Neutrophil (primary cell): ENCODE results near the gene GNL1.

Experiments
- H3K27ac ChIP-seq: fragments of 200-600 bp; sonication (generic); 2 replicates; pipeline ENCODE4 v1.5.1; 2016; ENCODE audit warnings: mild to moderate bottlenecking, moderate library complexity
- H3K27me3 ChIP-seq: fragments of 200-600 bp; sonication (generic); 2 replicates; pipeline ENCODE4 v1.6.0; 2016; ENCODE audit warnings: mild to moderate bottlenecking
- H3K36me3 ChIP-seq: fragments of 200-600 bp; sonication (generic); 2 replicates; pipeline ENCODE4 v1.5.1; 2017
- H3K4me1 ChIP-seq, 2 experiments: fragments of 200-600 bp in 1 of 2; sonication (generic) in 1 of 2; 1 replicate in 1 of 2; 2 replicates in 1 of 2; pipeline versions ENCODE4 v1.5.1 to v1.6.1; 2013 to 2016; ENCODE audit warnings: low read depth in 1 of 2, low read length in 1 of 2, mild to moderate bottlenecking in 1 of 2, moderate library complexity in 1 of 2; ENCODE audit not compliant: control insufficient read depth in 1 of 2, insufficient read depth in 1 of 2
- H3K4me3 ChIP-seq, 2 experiments: fragments of 200-600 bp in 1 of 2; sonication (generic) in 1 of 2; 1 replicate in 1 of 2; 2 replicates in 1 of 2; pipeline ENCODE4 v1.5.1; 2013 to 2016; ENCODE audit warnings: low read depth in 1 of 2, low read length in 1 of 2, mild to moderate bottlenecking in 1 of 2, moderate library complexity in 1 of 2
- H3K9me3 ChIP-seq: fragments of 200-600 bp; sonication (generic); 2 replicates; pipeline ENCODE4 v1.5.1; 2016
- TF ChIP-seq, protein P1 (sequence below): fragments of 200-600 bp; sonication (generic); IDR thresholded peaks from 2 replicates; pipeline ENCODE4 v1.5.1; 2016; ENCODE audit warnings: antibody characterized with exemption

Gene GNL1

DNA sequence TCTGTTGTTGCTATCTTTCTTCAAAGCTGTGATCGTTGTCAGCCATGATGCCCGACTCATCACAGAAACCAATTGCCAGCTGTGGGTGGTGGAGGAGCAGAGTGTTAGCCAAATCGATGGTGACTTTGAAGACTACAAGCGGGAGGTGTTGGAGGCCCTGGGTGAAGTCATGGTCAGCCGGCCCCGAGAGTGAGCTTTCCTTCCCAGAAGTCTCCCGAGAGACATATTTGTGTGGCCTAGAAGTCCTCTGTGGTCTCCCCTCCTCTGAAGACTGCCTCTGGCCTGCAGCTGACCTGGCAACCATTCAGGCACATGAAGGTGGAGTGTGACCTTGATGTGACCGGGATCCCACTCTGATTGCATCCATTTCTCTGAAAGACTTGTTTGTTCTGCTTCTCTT lies 34.2 kb upstream of the GNL1 start:
- Histone ChIP-seq H3K27ac (no peak overlapping the region), H3K4me1 (no peaks in the 10 kb centered on the region), H3K36me3 (peaks cover 74% of the 10 kb centered on the region), H3K9me3 (no peaks in the 10 kb centered on the region), H3K4me3 (no peak overlapping the region), H3K27me3 (no peaks in the 10 kb centered on the region)
- TF ChIP-seq, protein P1, sequence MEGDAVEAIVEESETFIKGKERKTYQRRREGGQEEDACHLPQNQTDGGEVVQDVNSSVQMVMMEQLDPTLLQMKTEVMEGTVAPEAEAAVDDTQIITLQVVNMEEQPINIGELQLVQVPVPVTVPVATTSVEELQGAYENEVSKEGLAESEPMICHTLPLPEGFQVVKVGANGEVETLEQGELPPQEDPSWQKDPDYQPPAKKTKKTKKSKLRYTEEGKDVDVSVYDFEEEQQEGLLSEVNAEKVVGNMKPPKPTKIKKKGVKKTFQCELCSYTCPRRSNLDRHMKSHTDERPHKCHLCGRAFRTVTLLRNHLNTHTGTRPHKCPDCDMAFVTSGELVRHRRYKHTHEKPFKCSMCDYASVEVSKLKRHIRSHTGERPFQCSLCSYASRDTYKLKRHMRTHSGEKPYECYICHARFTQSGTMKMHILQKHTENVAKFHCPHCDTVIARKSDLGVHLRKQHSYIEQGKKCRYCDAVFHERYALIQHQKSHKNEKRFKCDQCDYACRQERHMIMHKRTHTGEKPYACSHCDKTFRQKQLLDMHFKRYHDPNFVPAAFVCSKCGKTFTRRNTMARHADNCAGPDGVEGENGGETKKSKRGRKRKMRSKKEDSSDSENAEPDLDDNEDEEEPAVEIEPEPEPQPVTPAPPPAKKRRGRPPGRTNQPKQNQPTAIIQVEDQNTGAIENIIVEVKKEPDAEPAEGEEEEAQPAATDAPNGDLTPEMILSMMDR: no peak

DNA sequence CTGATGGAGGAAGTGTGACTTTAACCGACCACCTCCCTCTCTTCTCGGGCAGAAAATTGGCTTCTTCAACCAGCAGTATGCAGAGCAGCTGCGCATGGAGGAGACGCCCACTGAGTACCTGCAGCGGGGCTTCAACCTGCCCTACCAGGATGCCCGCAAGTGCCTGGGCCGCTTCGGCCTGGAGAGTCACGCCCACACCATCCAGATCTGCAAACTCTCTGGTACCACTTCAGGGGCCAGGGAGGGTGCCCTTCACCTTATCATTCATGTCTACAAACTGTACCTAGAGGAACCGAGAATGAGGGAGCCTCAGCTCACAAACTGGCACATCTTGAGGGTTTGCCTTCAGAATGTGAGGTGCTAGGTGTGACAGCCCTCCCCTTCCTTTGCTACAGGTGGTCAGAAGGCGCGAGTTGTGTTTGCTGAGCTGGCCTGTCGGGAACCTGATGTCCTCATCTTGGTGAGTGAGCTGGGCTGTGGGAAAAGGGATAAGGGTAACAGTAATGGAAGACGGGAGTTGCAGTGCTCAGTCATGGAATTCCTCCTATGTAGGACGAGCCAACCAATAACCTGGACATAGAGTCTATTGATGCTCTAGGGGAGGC lies 33.6 kb upstream of the GNL1 start:
- Histone ChIP-seq H3K9me3 (no peaks in the 10 kb centered on the region), H3K4me1 (no peaks in the 10 kb centered on the region), H3K4me3 (no peak overlapping the region), H3K27ac (no peak overlapping the region), H3K36me3 (peaks cover 78% of the 10 kb centered on the region), H3K27me3 (no peaks in the 10 kb centered on the region)
- TF ChIP-seq, protein P1: no peak

DNA sequence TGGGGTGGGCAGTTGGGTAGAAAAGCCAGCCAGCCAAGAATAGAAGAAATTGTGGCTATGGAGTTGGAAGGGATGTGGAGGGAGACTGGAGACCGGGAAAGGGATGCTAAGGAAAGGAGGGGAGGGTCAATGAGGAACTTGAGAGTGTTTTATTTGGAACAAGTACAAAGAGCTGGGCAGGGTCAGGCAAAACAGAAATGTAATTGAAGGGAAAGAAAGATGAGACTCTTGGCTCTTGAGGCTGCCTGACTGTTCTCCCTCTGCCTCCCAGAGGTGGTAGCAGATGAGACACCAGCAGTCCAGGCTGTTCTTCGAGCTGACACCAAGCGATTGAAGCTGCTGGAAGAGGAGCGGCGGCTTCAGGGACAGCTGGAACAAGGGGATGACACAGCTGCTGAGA lies 27.6 kb upstream of the GNL1 start:
- Histone ChIP-seq H3K36me3 (peaks cover 94% of the 10 kb centered on the region), H3K9me3 (no peaks in the 10 kb centered on the region), H3K4me1 (no peaks in the 10 kb centered on the region), H3K27ac (no peak overlapping the region), H3K4me3 (no peak overlapping the region), H3K27me3 (no peaks in the 10 kb centered on the region)
- TF ChIP-seq, protein P1: no peak

DNA sequence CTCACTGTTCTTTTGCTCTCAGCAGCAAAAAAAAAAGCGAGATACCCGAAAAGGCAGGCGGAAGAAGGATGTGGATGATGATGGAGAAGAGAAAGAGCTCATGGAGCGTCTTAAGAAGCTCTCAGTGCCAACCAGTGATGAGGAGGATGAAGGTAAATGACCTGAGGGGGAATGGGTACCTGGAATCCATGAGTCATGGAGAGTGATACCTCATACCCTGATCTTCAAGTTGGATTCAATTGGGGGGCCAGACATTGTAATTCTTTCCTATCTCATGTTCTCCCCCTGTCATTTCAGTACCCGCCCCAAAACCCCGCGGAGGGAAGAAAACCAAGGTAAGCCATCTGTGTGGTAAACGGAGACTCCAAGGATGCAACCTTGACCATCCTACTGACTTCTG lies 21.8 kb upstream of the GNL1 start:
- H3K27ac ChIP-seq: no peak overlapping the region
- TF ChIP-seq, protein P1: no peak
- H3K9me3 ChIP-seq: no peaks in the 10 kb centered on the region
- H3K36me3 ChIP-seq: peaks cover 60% of the 10 kb centered on the region
- H3K4me3 ChIP-seq: no peak overlapping the region
- no peaks in the 10 kb centered on the region for H3K4me1 ChIP-seq
- no peaks in the 10 kb centered on the region for H3K27me3 ChIP-seq

DNA sequence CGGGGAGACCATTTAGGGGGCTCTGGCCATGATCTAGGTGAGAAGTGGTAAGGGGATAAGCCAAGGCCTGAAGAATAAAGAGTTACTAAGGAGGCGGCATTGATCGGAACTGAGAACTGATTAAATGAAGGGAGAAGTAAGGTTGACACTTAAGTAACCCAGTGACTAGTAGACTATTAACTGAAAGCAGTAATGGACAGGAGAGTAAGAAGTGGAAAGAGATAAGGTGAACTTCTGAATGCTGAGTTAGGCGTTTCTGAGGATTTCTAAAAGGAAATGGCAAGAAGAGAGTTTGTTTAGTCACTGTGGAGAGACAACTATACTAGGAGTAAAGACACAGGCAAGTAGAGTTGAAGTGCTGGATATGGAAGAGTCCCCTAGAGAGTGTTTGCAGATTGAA lies 16.8 kb upstream of the GNL1 start:
- Histone ChIP-seq H3K4me3 (no peak overlapping the region), H3K27me3 (no peaks in the 10 kb centered on the region), H3K9me3 (no peaks in the 10 kb centered on the region), H3K27ac (no peak overlapping the region), H3K4me1 (peaks cover 19 to 20% of the 10 kb centered on the region in 2 experiments), H3K36me3 (peaks cover 15% of the 10 kb centered on the region)
- TF ChIP-seq, protein P1: no peak

DNA sequence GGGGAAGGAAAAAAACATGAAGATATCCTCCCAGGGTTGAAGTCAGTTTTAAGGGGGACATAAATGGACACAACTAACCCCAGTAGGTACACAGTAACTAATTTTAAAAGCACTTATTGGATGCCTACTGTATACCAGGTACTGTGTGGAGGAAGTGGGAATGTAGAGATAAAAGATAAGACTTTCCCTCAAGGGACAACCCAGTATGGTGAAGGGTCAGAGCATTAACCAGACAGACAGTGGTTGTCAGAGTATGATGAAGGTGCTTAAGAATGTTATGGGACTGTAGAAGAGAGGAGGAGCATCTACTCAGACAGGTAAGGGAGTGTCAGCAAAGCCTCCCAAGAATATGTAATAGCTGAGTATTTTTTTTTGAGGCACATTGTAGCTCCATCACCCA lies 15.9 kb upstream of the GNL1 start:
- no peaks in the 10 kb centered on the region for H3K27me3 ChIP-seq
- TF ChIP-seq, protein P1: no peak

More for the DNA sequence above, 15.9 kb upstream of the GNL1 start:
- Histone ChIP-seq H3K4me3 (peak overlapping the region; percentile 90 to 92), H3K36me3 (peaks cover 5% of the 10 kb centered on the region), H3K27ac (peak overlapping the region; percentile 90), H3K9me3 (no peaks in the 10 kb centered on the region), H3K4me1 (peaks cover 19 to 20% of the 10 kb centered on the region in 2 experiments)
